Suprapubic skin (tissue), 4 donors: ENCODE data around the gene IL4.
"Not testable (repeated sequence)": the region's sequence is repeated elsewhere in the genome, so short reads cannot be mapped to it uniquely, and the experiment has no call there.

Experiments
- EP300 ChIP-seq: sonication (generic); formaldehyde crosslinking; IDR thresholded peaks from one replicate; pipeline ENCODE4 v1.6.1; 2017; ENCODE audit warnings: antibody characterized with exemption
- POLR2A ChIP-seq, 2 donors: fragments of 450-650 bp; IDR thresholded peaks; one replicate each; pipeline ENCODE4 v1.6.1; 2017; ENCODE audit warnings: antibody characterized with exemption in 2 of 2, mild to moderate bottlenecking in 2 of 2, moderate library complexity in 2 of 2
- POLR2AphosphoS5 ChIP-seq, 3 donors: sonication (generic); formaldehyde crosslinking; IDR thresholded peaks; one replicate each; pipeline ENCODE4 v1.6.1; 2017; ENCODE audit warnings: antibody characterized with exemption in 3 of 3
- TF ChIP-seq, protein P1 (sequence below), 2 donors: fragments of 200-600 bp in 1 of 2; fragments of 450-650 bp in 1 of 2; sonication (generic) in 1 of 2; IDR thresholded peaks; one replicate each; pipeline ENCODE4 v1.5.1; 2016 to 2019; ENCODE audit warnings: antibody characterized with exemption in 2 of 2, mild to moderate bottlenecking in 1 of 2, moderate library complexity in 1 of 2

DNA sequence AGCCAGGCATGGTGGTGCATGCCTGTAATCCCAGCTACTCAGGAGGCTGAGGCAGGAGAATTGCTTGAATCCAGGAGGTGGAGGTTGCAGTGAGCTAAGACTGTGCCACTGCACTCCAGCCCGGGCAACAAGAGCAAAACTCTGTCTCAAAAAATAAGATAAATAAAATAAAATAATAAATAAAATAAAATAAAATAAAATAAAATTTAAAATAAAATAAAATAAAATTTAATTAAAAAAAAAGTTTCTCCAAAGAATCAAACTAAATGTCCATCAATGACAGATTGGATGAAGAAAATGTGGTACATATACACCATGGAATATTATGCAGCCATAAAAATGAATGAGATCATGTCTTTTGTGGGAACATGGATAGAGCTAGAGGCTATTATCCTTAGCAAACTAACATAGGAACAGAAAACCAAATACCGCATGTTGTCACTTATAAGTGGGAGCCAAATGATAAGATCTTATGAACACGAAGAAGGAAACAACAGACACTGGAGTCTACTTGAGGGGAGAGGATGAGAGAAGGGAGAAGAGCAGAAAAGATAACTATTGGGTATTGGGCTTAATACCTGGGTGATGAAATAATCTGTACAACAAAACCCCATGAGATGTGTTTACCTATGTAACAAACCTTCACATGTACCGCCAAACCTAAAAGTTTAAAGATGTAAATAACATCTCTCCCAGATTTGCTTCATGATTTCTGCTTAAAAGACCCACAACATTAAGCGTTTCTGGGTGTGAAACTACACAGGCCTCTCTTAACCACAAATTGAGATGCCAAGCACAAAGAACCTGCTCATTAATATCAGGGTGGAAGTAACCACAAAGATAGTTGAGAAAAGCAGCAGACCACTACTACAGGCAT lies 18.2 kb downstream of the IL4 start:
- TF ChIP-seq, protein P1, sequence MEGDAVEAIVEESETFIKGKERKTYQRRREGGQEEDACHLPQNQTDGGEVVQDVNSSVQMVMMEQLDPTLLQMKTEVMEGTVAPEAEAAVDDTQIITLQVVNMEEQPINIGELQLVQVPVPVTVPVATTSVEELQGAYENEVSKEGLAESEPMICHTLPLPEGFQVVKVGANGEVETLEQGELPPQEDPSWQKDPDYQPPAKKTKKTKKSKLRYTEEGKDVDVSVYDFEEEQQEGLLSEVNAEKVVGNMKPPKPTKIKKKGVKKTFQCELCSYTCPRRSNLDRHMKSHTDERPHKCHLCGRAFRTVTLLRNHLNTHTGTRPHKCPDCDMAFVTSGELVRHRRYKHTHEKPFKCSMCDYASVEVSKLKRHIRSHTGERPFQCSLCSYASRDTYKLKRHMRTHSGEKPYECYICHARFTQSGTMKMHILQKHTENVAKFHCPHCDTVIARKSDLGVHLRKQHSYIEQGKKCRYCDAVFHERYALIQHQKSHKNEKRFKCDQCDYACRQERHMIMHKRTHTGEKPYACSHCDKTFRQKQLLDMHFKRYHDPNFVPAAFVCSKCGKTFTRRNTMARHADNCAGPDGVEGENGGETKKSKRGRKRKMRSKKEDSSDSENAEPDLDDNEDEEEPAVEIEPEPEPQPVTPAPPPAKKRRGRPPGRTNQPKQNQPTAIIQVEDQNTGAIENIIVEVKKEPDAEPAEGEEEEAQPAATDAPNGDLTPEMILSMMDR (IDR thresholded peaks at IDR 0.05) = not testable (repeated sequence)
- TF ChIP-seq POLR2AphosphoS5 (IDR thresholded peaks at IDR 0.05); EP300; POLR2A (IDR thresholded peaks at IDR 0.05): not testable (repeated sequence)
